NB4 (cell line): ENCODE measurements around the gene CEP76.

Experiments
- CTCF ChIP-seq: IDR thresholded peaks from one replicate; pipeline ENCODE4 v1.5.1; 2012; ENCODE audit warnings: low read depth, low read length
- MYC ChIP-seq: IDR thresholded peaks from 2 replicates; pipeline ENCODE4 v1.6.1; 2011; ENCODE audit warnings: low read depth, low read length
- POLR2A ChIP-seq: IDR thresholded peaks from 2 replicates; pipeline ENCODE4 v1.6.1; 2011; ENCODE audit warnings: mild to moderate bottlenecking; ENCODE audit not compliant: insufficient read length; ENCODE audit errors: extremely low read depth
- TF ChIP-seq, protein P1 (sequence below): IDR thresholded peaks from 2 replicates; pipeline ENCODE4 v1.6.1; 2011; ENCODE audit warnings: low read depth, low read length

GRCh38 chr18:12737243-12737902, 34.9 kb upstream of the CEP76 start:
- no peak for TF ChIP-seq POLR2A
- no peak for TF ChIP-seq CTCF
- TF ChIP-seq, protein P1, sequence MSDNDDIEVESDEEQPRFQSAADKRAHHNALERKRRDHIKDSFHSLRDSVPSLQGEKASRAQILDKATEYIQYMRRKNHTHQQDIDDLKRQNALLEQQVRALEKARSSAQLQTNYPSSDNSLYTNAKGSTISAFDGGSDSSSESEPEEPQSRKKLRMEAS: no peak
- no peak for TF ChIP-seq MYC
